HG02588 (cell line): ENCODE results near the gene ZFYVE16.
"Not testable (repeated sequence)": the region's sequence is repeated elsewhere in the genome, so short reads cannot be mapped to it uniquely, and the experiment has no call there.

Source experiments
- ATAC-seq: cut with Tn5 transposase; IDR thresholded peaks from one replicate; pipeline ENCODE4 v1.9.1; 2021; ENCODE audit warnings: mild to moderate bottlenecking, moderate library complexity; ENCODE audit not compliant: unreplicated experiment

The ZFYVE16 gene

GRCh38 chr5:80487444-80487828, 79.6 kb downstream of the ZFYVE16 start:
- no peak for ATAC-seq

DNA sequence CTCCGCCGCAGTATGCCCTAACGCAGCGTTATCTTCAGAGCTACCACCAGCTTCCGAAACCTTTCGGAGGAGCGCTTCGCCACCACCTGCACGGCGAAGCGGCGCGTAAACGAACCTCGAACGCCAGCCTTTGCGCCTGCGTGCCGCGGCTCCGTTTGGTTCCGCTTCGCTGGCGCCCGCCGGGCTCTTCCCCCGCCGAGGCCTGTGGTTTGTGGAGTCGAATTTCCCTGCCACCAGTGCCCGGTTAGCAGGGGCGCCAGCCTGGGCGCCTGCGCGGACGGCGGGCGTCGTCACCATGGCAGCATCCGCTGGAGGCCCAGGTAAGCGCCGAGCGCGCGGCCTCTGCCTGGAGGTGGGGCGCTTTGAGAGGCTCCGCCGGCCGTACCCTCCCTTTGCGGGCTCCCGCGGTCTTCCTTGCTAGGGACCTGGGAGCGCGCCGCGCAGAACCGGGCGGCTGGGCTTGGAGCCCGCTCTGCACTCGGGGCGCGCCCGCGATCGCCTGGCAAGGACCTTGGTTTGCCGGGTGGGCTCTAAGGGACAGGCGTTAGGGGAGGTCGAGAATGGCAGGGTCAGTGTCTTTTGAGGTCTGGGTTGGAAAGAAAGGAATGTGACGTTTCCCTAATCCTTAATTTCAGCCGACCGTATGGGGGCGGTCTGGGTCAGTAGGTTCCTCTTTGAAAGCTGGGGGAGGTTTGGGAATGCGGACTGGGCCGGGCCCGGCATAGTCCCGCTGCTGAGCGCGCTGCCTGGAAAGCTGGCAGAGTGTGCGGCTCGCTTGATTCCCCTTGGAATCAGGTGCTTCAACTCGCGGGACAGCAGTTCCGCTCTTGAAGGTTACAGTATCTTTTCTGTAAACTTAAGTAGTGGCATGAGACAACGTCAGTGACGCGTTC, 80.2 kb downstream of the ZFYVE16 start, which contains the start of gene FAM151B:
TSS of gene FAM151B (plus strand) at position 272 of the 893 bp plus-strand sequence. CDS start at position 296, 24 bp downstream.
- ATAC-seq = peak; percentile 90

- ATAC-seq = no peak
These were observed 83.4 kb downstream of the ZFYVE16 start for GRCh38 chr5:80491296-80491695.

GRCh38 chr5:80492741-80493140, 84.9 kb downstream of the ZFYVE16 start:
- ATAC-seq = no peak

DNA sequence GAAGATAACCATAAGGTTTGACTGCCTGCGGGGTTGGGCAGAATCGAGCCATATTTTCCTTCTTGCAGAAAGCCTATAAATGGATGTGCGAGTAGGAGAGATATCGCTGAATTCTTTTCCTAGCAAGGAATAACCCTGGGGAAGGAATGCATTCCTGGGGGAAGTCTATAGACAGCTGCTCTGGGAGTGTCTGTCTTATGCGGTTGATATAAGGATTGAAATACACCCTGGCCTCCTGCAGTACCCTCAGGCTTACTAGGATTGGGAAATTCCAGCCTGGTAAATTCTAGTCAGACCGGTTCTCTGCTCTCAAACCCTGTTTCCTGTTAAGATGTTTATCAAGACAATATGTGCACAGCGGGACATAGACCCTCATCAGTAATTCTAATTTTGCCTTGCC, 85.6 kb downstream of the ZFYVE16 start:
- not testable (repeated sequence) for ATAC-seq

- no peak for ATAC-seq
These were observed 88.0 kb downstream of the ZFYVE16 start for GRCh38 chr5:80495891-80496290.

DNA sequence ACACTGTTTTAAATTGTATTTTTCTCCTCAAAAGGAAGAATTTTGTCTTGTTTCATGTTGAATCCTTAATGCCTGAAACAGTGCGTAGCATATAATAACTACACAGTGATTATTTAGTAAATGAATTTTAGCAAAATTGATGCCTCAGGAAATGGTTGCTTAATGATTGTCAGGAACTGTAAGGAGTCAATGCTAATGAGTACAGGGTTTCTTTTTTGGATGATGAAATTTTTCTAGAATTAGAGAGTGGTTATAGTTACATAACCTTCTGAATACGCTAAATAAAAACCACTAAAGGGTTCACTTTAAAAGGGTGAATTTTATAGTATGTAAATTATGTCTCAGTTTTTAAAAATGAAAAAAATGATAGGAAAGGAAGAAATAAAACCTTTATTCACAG, 94.9 kb downstream of the ZFYVE16 start:
- ATAC-seq = no peak

- ATAC-seq = no peak
These were observed 95.8 kb downstream of the ZFYVE16 start for GRCh38 chr5:80503641-80504040.

GRCh38 chr5:80504833-80505232, 97.0 kb downstream of the ZFYVE16 start:
- ATAC-seq = no peak

DNA sequence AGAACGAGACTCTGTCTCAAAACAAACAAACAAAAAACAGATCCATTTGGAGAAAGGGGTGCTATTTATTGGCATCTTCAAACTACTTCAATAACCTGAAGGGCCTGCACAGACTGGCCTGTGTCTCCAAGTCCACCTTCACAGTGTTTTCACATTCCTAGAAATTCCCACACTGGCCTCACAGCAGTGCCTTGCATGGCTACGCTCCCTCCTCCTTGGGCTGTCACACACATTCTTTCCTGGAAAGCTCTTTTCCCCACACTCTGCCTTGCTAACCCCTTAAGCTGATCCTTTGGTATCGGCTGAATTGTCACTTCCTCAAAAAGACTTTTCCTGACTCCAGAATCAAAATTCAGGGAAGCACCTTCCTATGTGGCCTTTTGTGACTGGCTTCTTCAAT, 99.8 kb downstream of the ZFYVE16 start:
- ATAC-seq = no peak

GRCh38 chr5:80508844-80509243, 101.0 kb downstream of the ZFYVE16 start:
- no peak for ATAC-seq

GRCh38 chr5:80509362-80509761, 101.5 kb downstream of the ZFYVE16 start:
- ATAC-seq = no peak

- ATAC-seq = no peak
These were observed 109.0 kb downstream of the ZFYVE16 start for GRCh38 chr5:80516826-80517225.
